HG03439 (cell line): ENCODE results near the gene TANK.
"Not testable (repeated sequence)": the region's sequence is repeated elsewhere in the genome, so short reads cannot be mapped to it uniquely, and the experiment has no call there.

Experiments
- ATAC-seq: cut with Tn5 transposase; IDR thresholded peaks from one replicate; pipeline ENCODE4 v1.9.1; 2021; ENCODE audit warnings: mild to moderate bottlenecking, moderate library complexity; ENCODE audit not compliant: unreplicated experiment

Gene TANK

DNA sequence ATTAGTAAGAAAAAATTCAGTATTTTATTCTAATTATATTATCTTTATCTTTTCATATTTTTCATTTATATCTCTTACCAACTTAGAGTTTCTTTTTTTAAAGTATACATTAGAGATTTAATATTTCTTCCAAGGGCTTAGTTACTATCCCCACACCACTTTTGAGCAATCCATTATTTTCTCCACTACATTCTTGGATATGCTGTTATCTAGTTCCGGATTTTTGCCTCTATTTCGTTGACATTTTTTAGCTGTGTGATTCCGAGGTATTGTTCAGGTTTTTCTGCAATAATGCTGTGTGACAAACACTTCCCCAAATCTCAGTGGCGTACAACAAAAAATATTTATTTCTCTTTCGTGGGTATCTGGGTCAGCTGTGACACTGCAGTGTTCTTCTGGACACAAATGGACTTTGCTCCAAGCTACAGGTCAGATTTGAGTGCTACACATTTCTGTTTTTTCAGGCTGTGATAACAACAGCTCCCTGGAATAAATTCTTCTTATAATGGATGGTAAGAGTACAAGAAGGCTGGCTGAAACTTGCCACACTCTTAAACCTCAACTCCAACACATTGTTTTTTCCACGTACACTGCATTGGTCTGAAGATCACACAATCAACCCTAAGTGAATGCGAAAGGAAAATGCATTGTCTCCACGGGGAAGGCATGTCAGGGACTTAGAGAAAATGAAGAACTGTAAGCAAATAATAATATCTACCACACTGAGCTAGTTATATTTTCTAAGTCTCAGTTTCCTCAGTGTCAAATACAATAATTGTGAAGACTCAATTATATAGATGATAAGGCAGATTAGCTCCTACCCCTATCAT, 97.1 kb downstream of the TANK start:
- ATAC-seq = no peak

GRCh38 chr2:161265874-161266273, 105.6 kb downstream of the TANK start:
- ATAC-seq = no peak

DNA sequence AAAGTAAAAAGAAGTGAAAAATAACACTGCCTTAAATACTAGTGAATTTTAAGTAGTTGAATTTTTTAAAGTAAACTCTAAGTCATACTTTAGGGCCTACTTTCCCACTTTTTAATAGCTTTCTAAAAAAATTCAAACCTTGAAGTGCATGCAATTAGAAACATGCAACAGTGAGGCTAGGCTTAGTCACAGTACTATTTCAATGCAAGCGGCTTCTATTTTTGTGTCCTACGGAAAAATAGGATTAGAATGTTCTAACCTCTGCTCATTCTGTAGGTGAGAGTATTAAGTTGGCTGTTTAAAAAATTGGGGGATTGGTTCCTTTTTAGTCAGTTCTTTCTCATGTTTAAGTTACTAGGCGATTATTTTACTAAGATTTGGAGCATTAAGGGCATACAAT, 108.9 kb downstream of the TANK start:
- ATAC-seq = no peak

- ATAC-seq = peak; percentile 78
These were observed 113.0 kb downstream of the TANK start for GRCh38 chr2:161273038-161273760.

DNA sequence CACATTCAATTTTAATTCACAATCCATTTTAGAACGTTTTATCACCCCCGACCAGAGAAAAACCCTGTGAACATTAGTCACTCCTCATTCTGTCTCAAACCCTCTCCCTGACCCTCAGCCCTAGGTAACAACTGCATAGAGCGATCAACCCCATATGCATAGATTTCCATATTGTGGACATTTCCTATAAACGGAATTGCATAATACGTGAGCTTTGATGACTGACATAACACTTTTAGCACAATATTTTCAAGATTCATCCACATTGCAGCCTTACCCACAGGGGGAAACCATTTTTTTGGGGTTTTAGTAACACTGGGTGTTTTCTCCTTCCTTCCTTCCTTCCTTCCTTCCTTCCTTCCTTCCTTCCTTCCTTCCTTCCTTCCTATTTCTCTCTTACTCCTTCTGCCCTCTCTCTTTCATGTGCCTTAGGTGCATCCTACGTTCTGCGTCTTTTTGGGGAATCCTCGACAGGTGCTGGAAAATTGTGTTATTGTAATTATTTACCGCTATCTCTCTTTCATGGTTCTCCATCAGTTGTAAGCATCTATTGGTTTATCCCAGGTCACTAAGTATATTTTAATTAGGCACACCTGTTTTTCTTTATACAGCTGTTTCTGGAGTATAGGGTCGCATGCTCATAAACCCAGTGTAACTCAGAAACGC, 118.5 kb downstream of the TANK start:
- ATAC-seq = not testable (repeated sequence)

DNA sequence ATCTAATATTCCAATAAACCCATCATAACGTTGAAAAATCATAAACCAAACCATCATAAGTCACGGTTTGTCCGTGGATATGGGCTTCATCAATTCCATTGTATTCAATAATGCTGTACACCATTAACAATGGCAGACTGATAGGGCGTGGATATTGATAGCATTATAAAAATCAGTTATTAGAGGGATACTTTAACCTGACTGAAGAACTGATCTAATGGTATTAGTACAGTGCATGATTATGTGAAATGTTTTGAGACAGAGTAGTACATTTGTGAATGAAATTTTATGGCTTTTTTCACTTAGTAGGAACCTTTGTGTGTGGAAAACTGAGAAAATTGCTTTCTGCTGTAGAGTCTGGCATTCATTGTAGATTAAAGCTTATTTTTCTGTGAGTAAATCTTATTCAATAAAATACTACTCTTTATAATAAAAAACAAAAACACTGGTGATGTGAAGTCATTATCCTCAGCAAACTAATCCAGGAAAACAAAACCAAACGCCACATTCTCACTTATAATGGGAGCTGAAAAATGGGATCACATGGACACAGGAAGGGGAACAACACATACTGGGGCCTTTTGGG, 119.1 kb downstream of the TANK start:
- not testable (repeated sequence) for ATAC-seq

DNA sequence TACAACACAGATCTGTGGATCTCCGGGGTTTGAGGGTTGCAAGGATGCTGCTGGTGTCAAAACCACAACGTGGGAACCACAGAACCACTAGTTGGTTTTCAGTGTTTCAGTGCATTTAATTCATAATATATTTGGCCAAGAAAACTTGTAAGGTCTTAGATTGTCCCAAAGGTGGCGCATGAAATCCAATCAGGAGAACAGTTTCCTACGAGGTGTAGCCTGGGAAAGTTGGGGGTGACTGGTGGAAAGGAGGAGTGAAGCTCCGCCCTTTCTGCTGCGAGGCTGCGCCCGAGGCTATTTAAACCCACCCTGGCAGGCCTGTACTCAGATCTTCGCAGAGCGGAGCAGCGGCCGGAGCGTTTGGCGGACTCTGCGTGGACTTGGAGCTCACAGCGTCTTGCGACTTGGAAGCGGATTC, 120.7 kb downstream of the TANK start:
- ATAC-seq = not testable (repeated sequence)

GRCh38 chr2:161281615-161282310, 121.5 kb downstream of the TANK start:
- ATAC-seq = not testable (repeated sequence)

- not testable (repeated sequence) for ATAC-seq
These were observed 122.0 kb downstream of the TANK start for GRCh38 chr2:161282311-161282644.

DNA sequence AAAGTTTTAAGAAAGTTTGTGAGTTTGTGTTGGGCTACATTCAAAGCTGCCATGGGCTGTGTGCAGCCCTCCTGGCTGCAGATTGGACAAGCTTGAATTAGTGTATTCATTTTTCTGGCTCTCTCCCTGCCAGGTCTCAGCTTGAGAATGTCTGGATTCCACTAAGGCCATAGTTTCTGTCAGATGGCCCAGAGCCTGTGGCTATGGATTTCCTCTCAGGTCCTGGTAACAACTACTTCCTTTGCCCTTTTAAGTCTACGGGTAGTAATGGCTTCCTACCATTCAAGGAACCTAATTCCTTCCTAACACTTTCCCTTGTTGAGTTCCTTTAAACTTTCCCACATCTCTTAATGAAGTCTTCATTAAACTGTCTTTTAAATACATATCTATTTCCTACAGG, 123.7 kb downstream of the TANK start:
- ATAC-seq = no peak
